Natural killer cell (primary cell): ENCODE measurements around the gene GFPT2. TPM values are rescaled to one million over a fixed set of nuclear protein-coding genes. Genes with fewer than 3 reads are reported as not detected.

Source experiments
- ATAC-seq, 3 donors: fragments of 150-1000 bp in 2 of 3; fragments of 200-7000 bp in 1 of 3; cut with Tn5 transposase; 1 replicate in 1 of 3; 2 replicates in 2 of 3; pipeline ENCODE4 v1.10.0; 2021; ENCODE audit warnings: mild to moderate bottlenecking in 2 of 3, moderate library complexity in 2 of 3
- DNase-seq, 2 donors: peaks; one replicate each; pipeline versions ENCODE4 v3.0.0 to v3.0.0-alpha.2; 2013 to 2021; ENCODE audit warnings: mixed read lengths in 1 of 2
- H3K27ac ChIP-seq: one replicate; pipeline ENCODE4 v1.5.1; 2013; ENCODE audit warnings: mild to moderate bottlenecking, low read length
- H3K27me3 ChIP-seq: one replicate; pipeline ENCODE4 v1.6.1; 2013; ENCODE audit warnings: low read length; ENCODE audit not compliant: control insufficient read depth, insufficient read depth
- H3K36me3 ChIP-seq: one replicate; pipeline ENCODE4 v1.6.1; 2013; ENCODE audit warnings: low read length; ENCODE audit not compliant: control insufficient read depth, insufficient read depth
- H3K4me1 ChIP-seq: one replicate; pipeline ENCODE4 v1.6.1; 2013; ENCODE audit warnings: low read length; ENCODE audit not compliant: control insufficient read depth, insufficient read depth
- H3K4me3 ChIP-seq: one replicate; pipeline ENCODE4 v1.5.1; 2013; ENCODE audit warnings: low read length
- H3K9me3 ChIP-seq: one replicate; pipeline ENCODE4 v1.6.1; 2013; ENCODE audit warnings: low read length; ENCODE audit not compliant: control insufficient read depth, insufficient read depth
- H3K27ac Mint-ChIP-seq, 2 donors: one replicate each; pipeline ENCODE4 v1.8.0; 2022; ENCODE audit warnings: mild to moderate bottlenecking in 2 of 2, mixed read lengths in 2 of 2, moderate library complexity in 1 of 2
- H3K27me3 Mint-ChIP-seq, 2 donors: one replicate each; pipeline ENCODE4 v1.8.0; 2022; ENCODE audit warnings: low read depth in 2 of 2, mixed read lengths in 2 of 2
- H3K36me3 Mint-ChIP-seq: one replicate; pipeline ENCODE4 v1.8.0; 2022; ENCODE audit warnings: mixed read lengths
- H3K4me1 Mint-ChIP-seq, 2 donors: one replicate each; pipeline ENCODE4 v1.8.0; 2022; ENCODE audit warnings: mixed read lengths in 2 of 2
- H3K4me3 Mint-ChIP-seq: one replicate; pipeline ENCODE4 v1.8.0; 2022; ENCODE audit warnings: mild to moderate bottlenecking, moderate library complexity, mixed read lengths
- H3K9me3 Mint-ChIP-seq, 2 donors: one replicate each; pipeline ENCODE4 v1.8.0; 2022; ENCODE audit warnings: mixed read lengths in 2 of 2
- CTCF ChIP-seq: fragments of 200-600 bp; IDR thresholded peaks from one replicate; pipeline ENCODE4 v1.8.0; 2022; ENCODE audit warnings: antibody characterized with exemption
- WGBS: methylation state at CpG from one replicate; pipeline ENCODE4 v1.1.7; 2013; ENCODE audit warnings: missing lambda C conversion rate; ENCODE audit not compliant: insufficient coverage; 5-methylcytosine and 5-hydroxymethylcytosine counted together
- intact Hi-C: fragments of 100-400 bp; cut with micrococcal nuclease; formaldehyde crosslinking; loops from one replicate; pipeline ENCODE4 v1.14.2; 2022
- total RNA-seq, 4 donors: library from RNA; stranded (reverse); fragments of 120-200 nt in 1 of 4; gene quantifications; one replicate each; pipeline versions ENCODE4 v1.2.3 to v1.2.4, GENCODE V29; 2013 to 2022

Gene GFPT2
- total RNA-seq, 3 donors from 2014 or later (not counting 1 experiment from before 2014, with no cell fraction given) = 0.56 to 0.86 TPM; not detected in 1

- DNase-seq = no peak
- Mint-ChIP-seq H3K36me3 (no peaks in the 10 kb centered on the region), H3K9me3 (no peaks in the 10 kb centered on the region), H3K27me3 (peaks cover 0 to 4% of the 10 kb centered on the region in 2 donors), H3K27ac (no peak overlapping the region), H3K4me3 (no peak overlapping the region), H3K4me1 (no peaks in the 10 kb centered on the region)
- no peak for TF ChIP-seq CTCF
- ATAC-seq = peak in 1 of 3 donors; percentile 45
- 79% methylated on average over 15 of the region's 15 CpGs for WGBS
- intact Hi-C loops = no loop called here
- H3K4me3 ChIP-seq = no peak overlapping the region
- no peaks in the 10 kb centered on the region for H3K36me3 ChIP-seq
- peaks cover 5% of the 10 kb centered on the region for H3K4me1 ChIP-seq
- H3K27ac ChIP-seq = no peak overlapping the region
- H3K27me3 ChIP-seq = no peaks in the 10 kb centered on the region
- H3K9me3 ChIP-seq = no peaks in the 10 kb centered on the region
These were observed 37.5 kb upstream of the GFPT2 start for GRCh38 chr5:180390441-180391190.

GRCh38 chr5:180389252-180390101 is 36.3 kb upstream of the GFPT2 start:
- intact Hi-C loops = no loop called here
- Mint-ChIP-seq H3K36me3 (no peaks in the 10 kb centered on the region), H3K4me1 (no peaks in the 10 kb centered on the region), H3K9me3 (no peaks in the 10 kb centered on the region), H3K4me3 (no peak overlapping the region), H3K27ac (no peak overlapping the region), H3K27me3 (peaks cover 0 to 4% of the 10 kb centered on the region in 2 donors)
- no peaks in the 10 kb centered on the region for H3K27me3 ChIP-seq
- WGBS = 73% methylated on average over 39 of the region's 39 CpGs
- no peak overlapping the region for H3K4me3 ChIP-seq
- ATAC-seq = no peak
- no peaks in the 10 kb centered on the region for H3K9me3 ChIP-seq
- H3K36me3 ChIP-seq = no peaks in the 10 kb centered on the region
- H3K27ac ChIP-seq = no peak overlapping the region
- TF ChIP-seq CTCF = no peak
- DNase-seq = no peak
- H3K4me1 ChIP-seq = peaks cover 5% of the 10 kb centered on the region

GRCh38 chr5:180387798-180388197 is 34.7 kb upstream of the GFPT2 start:
- ATAC-seq (no peak), DNase-seq (no peak)
- intact Hi-C loops = no loop called here
- no peak overlapping the region for H3K27ac ChIP-seq
- no peak overlapping the region for H3K4me3 ChIP-seq
- H3K27me3 ChIP-seq = no peaks in the 10 kb centered on the region
- Mint-ChIP-seq H3K27ac (no peak overlapping the region), H3K9me3 (no peaks in the 10 kb centered on the region), H3K4me1 (no peaks in the 10 kb centered on the region), H3K27me3 (no peaks in the 10 kb centered on the region), H3K36me3 (no peaks in the 10 kb centered on the region), H3K4me3 (no peak overlapping the region)
- TF ChIP-seq CTCF = no peak
- no peaks in the 10 kb centered on the region for H3K9me3 ChIP-seq
- 98% methylated on average over 6 of the region's 6 CpGs for WGBS
- peaks cover 5% of the 10 kb centered on the region for H3K4me1 ChIP-seq
- H3K36me3 ChIP-seq = no peaks in the 10 kb centered on the region
